GM19467 (cell line): Measurements from ENCODE around the gene CCDC30.
"Not testable (repeated sequence)": the region's sequence is repeated elsewhere in the genome, so short reads cannot be mapped to it uniquely, and the experiment has no call there.

Experiments
- ATAC-seq: cut with Tn5 transposase; IDR thresholded peaks from one replicate; pipeline ENCODE4 v1.9.1; 2021; ENCODE audit warnings: mild to moderate bottlenecking, moderate library complexity; ENCODE audit not compliant: unreplicated experiment

Gene CCDC30

DNA sequence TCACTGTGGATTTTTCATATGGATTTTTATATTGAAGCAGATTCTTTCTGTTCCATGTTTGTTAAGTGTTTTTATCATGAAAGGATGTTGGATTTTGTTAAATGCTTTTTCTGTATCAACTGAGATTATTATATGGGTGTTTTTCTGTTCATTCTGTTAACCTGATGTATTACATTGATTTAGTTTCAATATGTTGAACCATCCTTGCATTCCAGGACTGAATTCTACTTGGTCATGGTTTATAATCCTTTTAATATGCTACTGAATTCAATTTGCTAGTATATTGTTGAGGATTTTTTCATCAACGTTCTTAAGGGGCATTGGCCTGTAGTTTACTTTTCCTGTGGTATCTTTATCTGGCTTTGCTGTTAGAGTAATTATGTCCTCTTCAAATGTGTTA is 55.8 kb downstream of the CCDC30 start:
- no peak for ATAC-seq

DNA sequence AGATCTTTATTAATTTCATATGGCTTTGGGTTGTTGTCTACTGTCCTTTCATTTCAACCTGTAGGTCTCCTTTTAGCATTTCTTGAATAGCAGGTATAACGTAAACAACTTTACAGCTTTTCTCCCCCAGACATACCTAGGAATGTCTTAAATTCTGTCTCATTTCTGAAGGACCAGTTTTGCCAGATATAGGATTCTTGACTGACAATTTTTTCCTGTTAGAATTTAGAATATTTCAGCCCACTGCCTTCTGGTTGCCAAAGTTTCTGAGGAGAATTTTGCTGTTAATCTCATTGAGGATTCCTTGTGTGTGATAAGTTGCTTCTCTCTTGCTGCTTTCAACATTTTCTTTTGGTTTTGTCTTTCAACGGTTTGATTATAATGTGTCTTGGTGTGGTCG is 60.1 kb downstream of the CCDC30 start:
- ATAC-seq = no peak

DNA sequence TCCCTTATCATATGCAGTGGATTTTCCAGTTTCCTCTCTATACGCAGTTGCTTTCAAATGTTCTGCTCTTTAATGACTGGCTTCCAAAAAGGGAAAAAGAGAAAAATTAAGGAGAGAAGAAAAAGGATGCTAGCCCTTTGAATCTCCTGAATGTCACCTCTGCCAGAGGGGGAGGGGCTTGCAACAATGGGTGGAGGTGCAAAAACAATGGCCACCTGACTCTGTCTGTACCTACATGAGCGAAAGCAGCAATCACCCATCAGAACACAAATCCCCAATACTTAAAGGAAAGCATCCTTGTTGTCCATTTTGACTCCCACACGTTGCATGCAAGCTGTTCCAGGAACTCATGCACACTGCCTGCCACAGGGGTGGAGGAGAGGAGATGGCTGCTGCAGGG is 61.2 kb downstream of the CCDC30 start:
- ATAC-seq = no peak

DNA sequence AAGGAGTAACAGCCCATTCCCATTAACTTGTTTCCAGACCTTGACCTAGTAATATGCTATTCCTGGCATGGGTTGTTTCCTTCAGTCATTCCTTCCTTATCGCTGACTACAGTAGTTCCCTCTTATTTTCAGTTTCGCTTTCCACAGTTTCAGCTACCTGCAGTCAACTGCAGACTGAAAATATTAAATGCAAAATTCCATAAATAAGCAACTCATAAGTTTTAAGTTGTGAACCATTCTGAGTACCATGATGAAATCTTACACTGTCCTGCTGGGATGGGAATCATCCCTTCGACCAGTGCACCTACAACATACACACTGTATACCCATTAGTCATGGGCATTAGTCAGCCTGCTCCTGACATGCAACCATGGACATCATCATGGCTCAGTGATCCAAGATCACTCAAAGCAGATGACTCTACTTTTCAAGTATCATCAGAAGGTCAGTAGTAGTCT is 66.7 kb downstream of the CCDC30 start:
- no peak for ATAC-seq

DNA sequence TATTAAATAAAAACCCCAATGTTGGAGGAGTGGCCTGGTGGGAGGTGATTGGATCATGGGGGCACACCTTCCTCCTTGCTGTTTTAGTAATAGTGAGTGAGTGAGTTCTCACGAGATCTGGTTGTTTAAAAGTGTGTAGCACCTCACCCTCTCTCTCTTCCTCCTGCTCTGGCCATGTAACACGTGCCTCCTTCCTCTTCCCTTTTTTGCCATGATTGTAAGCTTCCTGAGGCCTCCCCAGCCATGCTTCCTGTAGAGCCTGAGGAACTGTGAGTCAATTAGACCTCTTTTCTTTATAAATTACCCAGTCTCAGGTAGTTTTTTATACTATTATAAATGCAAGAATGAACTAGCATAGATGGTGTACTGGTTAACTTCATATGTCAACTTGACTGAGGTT is 68.0 kb downstream of the CCDC30 start:
- no peak for ATAC-seq

DNA sequence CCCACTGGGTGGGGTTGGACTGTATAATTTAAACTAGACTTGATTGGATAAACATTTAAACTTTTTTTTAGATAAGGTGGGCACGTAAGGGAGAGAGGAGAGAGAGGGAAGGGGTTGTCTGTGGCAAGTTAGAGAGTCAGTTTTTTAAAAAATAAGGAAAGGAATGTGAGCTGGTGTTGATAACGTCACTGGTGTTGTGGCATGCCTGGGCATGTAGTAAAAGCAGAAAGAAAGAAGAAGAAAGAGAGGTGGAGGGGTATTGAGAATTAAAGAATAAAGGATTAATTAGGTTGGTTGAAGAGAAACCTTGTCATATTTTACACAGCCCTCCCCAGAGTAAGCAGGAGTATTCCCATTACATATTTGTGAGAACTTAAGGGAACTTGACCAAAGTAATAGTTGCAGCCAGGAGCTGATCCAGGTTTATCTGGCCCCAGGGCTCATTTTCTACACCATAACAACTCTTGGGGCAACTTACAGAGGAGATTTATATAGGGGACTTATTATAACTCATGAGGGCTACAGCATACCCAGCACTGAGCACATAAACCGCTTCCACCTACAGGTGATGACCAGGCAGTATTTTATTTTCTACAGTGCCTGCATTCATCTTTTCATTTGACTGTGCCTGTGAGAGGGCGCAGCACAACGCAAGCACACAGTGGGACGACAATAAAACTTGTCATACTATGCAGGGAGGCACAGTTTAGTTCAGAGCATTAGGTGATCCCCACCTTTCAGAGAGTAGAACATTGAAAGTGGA is 70.2 kb downstream of the CCDC30 start:
- no peak for ATAC-seq

DNA sequence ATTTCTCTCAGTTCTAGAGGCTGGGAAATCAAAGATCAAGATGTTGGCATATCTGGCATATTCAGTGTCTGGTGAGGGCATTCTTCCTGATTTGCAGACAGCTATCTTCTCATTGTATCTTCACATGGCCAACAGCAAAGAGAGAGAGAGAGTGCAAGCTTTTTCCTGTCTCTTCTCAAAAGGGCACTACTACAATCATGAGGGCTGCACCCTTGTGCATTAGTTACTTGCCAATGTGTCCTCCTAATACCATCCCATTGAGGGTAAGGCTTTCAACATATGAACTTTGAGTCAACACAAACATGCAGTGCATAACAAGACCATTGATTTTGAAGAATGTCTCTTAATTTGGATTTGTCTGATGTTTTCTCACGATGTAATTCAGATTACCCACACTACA is 78.0 kb downstream of the CCDC30 start:
- ATAC-seq = no peak

DNA sequence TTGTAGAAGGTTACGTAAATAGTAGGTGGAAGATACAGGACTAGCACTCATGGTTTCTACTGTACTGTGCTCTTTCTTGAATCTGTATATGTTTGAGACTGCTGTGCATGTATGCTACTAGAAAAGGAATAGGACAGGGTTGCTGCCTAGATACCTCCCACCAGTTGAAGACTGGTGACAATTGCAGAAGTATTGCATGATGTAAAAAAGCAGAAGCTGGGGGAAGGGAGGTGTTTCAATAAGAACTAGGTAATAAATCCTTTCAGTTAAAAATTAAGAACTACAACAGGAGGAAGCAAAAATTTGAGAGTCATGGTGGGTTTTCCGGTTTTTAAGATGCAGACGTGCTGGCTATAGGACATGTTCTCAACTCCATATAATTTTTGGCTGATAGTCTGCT is 88.1 kb downstream of the CCDC30 start:
- no peak for ATAC-seq

DNA sequence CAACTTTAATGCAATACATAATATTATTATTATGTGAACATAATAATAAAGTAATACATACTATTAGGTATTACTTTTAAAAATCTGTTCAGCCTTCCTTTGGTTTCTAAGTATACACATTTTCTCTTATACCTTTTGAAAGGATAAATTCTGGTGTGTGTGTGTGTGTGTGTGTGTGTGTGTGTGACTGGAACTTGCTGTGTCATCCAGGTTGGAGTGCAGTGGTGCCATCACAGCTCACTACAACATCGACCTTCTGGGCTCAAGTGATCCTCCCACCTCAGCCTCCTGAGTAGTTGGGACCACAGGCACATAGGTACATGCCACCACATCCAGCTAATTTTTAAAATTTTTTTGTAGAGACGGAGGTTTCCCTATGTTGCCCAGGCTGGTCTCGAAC is 88.5 kb downstream of the CCDC30 start:
- ATAC-seq = no peak

DNA sequence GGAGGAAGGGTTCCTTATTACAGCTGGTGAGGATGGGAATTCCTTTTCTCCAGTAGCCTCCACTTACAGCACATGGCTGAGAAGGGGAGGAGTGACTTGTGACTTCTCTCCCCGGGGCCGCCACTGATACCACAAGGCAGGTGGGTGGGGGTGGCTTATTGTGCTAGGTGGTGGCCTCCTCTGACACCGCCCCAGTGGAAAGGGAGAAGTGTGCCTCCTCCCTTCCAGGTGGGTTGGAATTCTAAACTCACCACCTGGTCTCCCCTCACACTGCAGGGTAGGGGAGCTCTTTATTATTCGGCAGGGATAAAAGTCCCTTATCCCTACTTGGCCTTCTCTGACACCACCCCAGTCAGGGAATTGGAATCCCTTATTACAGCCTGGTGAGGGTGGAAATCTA is 89.5 kb downstream of the CCDC30 start:
- no peak for ATAC-seq

DNA sequence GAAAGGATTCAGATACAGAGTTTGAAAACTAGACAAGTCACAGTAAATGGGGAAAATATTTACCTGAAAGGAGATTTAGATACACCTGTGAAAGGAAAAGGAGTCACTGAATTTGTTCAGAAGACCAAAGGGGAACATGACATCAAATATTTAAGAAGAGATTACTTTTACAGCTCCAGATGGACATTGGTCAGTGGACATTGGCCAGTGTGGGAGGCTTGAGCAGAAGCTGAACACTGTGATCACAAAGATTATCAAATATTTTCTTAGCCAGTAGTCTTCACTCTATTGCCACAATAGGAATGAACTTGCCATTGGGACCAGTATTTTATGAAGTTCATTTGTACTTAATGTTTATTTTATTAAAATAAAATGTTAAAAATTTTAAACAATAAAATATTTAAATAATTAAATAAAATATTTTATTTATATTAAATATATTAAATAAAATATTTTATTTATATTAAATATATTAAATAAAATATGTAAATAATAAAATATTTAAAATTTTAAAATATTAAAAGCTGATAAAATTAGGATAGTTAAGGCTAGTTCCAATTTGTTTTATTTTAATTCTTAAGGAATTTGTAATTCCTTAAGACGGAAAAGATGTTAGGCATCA is 94.3 kb downstream of the CCDC30 start:
- ATAC-seq = no peak

DNA sequence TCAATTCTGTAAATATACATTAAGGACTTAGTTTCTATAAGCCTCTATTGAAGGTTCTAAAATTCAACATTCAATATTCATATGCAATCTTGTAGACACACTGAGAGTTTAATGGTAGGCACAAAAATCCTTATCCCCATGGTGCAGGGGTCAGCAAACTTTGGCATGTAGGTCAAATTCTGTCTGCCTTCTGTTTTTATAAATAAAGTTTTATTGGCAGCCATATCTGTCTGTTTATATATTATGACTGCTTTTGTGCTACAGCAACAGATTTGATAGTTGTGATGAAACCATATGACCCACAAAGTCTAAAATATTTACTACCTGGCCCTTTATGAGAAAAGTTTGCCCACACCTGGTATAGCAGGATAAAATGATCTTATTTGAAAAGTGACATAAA is 104.0 kb downstream of the CCDC30 start:
- ATAC-seq = no peak

DNA sequence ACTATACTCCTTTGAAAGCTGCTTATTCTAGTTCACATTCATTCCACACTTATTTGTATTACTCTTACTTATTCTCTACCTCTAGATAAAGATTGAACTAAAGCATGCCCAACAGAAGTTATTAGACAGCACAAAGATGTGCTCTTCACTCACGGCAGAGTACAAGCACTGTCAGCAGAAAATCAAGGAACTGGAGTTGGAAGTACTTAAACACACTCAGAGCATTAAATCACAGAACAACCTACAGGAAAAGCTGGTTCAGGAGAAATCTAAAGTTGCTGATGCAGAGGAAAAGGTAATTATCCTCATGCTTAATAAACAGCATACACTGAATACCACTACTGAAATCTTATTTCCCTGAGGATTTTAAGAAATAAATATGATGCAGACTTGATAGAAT is 113.8 kb downstream of the CCDC30 start:
- no peak for ATAC-seq

DNA sequence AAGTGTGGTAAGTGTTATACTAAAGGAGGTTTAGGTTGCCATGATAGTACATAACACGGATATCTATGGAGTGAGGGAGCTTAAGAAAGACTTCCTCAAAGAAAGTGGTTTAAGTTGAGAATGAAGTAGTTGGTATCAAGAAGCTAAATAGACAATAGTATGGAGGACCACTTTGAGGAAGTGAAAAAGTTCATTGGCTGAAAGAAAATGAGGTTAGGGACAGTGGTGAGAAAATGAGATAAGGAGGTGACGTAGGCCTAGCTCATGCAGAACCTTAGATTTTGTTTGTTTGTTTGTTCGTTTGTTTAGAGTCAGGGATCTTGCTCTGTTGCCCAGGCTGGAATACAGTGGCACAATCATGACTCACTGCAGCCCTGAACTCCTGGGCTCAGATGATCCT is 122.9 kb downstream of the CCDC30 start:
- ATAC-seq = no peak

DNA sequence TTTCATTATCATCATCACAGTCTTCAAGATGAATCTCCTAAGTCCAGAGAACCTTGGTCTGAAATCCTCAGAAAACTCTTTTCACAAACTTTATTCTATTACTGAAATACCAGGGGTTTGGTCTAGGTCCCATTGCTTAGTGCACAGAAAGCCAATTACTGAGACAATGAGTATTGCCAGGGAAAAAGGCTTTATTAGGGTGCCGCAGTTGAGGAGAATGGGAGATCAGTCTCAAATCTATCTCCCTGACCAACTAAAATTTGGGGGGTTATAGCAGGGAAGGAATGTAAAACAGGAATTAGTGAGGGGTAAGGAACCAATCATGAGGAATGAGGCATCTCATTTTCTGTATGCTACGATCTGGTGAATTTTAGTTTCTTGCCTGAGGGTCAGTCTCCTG is 124.7 kb downstream of the CCDC30 start:
- no peak for ATAC-seq

DNA sequence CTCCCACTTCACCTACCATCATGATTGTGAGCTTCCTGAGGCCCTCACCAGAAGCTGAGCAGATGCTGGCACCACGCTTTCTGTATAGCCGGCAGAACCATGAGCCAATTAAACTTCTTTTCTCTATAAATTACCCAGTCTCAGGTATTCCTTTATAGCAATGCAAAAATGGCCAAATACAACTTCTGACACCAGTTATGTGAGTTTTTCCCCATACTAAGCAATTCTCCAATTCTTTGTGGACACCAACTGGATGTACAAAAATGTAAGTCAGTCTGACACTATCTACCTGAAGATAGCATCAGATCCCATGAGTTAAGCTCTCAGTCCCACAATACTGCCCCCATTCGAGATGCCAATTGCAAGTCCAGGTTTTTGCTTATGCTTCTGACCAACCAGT is 129.7 kb downstream of the CCDC30 start:
- ATAC-seq = no peak

DNA sequence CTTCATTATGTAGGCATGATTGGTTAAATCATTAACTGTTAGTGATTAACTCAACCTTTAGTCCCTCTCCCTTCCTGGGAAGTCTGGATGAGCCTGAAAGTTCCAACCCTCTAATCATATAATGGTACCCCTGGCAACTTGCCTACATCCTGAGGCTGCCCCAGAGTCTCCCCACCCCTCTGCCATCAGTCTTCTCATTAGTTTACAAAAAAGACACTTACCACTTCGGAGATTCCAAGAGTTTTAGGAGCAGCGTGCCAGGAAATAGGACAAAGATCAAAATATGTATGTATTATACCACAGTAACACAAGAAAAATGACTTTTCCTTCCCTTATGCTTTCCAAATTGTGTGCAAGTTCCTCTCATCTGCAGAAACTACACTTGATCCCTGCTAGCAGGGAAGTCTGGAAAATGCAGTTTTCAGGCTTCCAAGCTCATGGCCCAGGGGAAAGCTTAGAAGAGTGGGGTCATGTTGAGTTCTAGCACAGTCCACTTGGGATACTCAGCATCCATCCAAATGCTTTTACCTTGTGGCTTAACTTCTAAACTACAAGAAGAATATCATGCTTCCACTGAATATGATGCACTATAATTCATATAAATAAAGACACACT is 130.5 kb downstream of the CCDC30 start:
- no peak for ATAC-seq

DNA sequence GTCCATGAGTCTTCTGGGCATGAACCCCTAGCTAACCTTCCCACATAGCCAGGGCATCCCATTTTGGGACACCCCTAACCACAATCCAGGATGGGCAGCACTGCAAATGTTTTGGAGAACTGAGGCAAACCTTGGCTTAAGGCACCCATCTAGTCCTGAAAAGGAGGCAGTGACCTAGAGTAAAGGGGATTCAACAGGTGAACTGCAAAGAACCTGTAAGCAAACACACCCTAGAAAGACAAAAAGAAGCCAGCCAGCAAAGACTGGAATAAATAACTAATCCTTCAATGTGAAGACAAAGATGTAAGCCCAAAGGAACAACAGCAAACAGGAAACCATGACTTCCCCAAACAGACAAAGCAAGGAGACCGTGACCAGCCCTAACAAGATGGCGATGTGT is 138.4 kb downstream of the CCDC30 start:
- ATAC-seq = no peak

DNA sequence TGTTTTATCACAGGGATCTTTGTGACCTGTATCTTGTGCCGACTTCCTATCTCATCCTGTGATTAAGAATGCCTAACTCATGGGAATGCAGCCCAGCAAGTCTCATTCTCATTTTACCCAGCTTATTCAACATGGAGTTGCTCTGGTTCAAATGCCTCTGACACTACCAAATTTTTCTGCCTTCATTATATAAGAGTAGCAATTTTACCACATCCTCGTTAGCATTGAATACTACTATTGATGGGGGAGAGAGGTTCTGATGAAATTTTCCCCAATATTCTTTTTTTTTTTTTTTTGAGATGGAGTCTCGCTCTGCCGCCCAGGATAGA is 150.7 kb downstream of the CCDC30 start:
- ATAC-seq = no peak

DNA sequence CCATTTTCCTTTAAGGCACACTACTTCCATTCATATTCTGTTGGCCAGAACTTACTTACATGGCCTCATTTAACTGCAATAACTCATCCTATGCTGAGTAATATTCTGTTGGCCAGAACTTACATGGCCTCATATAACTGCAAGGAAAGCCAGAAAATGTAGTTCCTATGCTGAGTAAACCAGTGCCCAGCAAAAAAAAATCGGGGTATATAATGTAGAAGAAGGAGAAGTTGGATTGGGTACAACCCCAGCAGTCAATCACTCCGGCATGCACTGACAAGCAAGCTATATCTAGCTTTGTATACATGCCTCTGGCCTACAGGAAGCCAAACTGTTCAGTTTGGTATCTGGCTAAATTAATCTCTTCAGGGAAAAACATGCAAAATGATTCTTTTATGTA is 155.8 kb downstream of the CCDC30 start:
- no peak for ATAC-seq

DNA sequence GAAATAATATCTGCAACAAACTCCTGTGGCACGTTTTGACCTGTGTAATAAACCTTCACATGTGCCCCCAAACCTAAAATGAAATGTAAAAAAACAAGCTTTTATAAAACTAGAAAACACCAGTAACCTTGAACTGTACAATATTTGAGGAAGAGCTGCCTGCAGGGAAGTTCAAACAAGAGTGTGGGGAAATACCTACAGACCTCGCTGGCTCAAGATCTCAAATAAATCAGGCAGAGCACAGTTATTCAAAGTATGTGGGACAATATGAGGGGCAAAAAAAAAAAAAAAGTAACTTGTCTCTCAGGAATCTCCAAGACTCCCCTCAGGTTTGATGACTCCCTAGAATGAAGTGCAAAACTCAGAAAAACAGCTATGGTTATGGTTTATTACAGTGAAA is 157.2 kb downstream of the CCDC30 start:
- no peak for ATAC-seq

DNA sequence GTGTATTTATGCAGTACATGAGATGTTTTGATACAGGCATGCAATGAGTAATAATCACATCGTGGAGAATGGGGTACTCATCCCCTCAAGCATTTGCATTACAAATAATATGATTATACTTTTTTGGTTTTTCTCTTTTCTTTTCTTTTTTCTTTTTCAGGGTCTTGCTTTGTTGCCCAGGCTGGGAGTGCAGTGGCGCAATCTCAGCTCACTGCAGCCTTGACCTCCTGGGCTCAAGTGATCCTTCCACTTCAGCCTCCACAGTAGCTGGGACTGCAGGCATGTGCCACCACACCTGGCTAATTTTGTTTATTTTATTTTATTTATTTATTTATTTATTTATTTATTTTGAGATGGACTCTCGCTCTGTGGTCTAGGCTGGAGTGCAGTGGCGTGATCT is 158.1 kb downstream of the CCDC30 start:
- not testable (repeated sequence) for ATAC-seq
